Measurements from ENCODE around the gene UCP2.
A peak's percentile ranks its signal among the peaks of the same experiment; 100 is the strongest.
"Not testable (repeated sequence)": the region's sequence is repeated elsewhere in the genome, so short reads cannot be mapped to it uniquely, and the experiment has no call there.

Gene UCP2

GRCh38 chr11:73940801-73941570 lies 41.7 kb downstream of the UCP2 start:
- no peak for DNase-seq

GRCh38 chr11:73939096-73939495 lies 43.5 kb downstream of the UCP2 start:
- no peak for DNase-seq

- DNase-seq: not testable (repeated sequence)
These were observed 46.6 kb downstream of the UCP2 start for GRCh38 chr11:73936047-73936446.

- no peak for DNase-seq
These were observed 49.9 kb downstream of the UCP2 start for GRCh38 chr11:73932781-73933180.

GRCh38 chr11:73931951-73932350 lies 50.7 kb downstream of the UCP2 start:
- DNase-seq: no peak

GRCh38 chr11:73931039-73931645 lies 51.5 kb downstream of the UCP2 start:
- peak; percentile 20 for DNase-seq

- DNase-seq: no peak
These were observed 53.3 kb downstream of the UCP2 start for GRCh38 chr11:73929388-73929787.

Measured in CD4-positive, alpha-beta T cell treated with Interleukin-10 for 1 hour (primary cell).